Esophagus squamous epithelium (tissue), 4 donors: ENCODE results near the gene SERGEF.

Experiments used
- CTCF ChIP-seq, 6 experiments: fragments of 450-650 bp in 4 of 6; fragments of 200-600 bp in 2 of 6; sonication (generic) in 2 of 6; IDR thresholded peaks; one replicate each; pipeline ENCODE4 v1.5.1; 2016 to 2019; ENCODE audit warnings: antibody characterized with exemption in 6 of 6, mild to moderate bottlenecking in 4 of 6, moderate library complexity in 4 of 6
- POLR2A ChIP-seq, 4 donors: fragments of 450-650 bp; IDR thresholded peaks; one replicate each; pipeline ENCODE4 v1.6.1; 2017; ENCODE audit warnings: antibody characterized with exemption in 4 of 4, mild to moderate bottlenecking in 4 of 4, moderate library complexity in 3 of 4

DNA sequence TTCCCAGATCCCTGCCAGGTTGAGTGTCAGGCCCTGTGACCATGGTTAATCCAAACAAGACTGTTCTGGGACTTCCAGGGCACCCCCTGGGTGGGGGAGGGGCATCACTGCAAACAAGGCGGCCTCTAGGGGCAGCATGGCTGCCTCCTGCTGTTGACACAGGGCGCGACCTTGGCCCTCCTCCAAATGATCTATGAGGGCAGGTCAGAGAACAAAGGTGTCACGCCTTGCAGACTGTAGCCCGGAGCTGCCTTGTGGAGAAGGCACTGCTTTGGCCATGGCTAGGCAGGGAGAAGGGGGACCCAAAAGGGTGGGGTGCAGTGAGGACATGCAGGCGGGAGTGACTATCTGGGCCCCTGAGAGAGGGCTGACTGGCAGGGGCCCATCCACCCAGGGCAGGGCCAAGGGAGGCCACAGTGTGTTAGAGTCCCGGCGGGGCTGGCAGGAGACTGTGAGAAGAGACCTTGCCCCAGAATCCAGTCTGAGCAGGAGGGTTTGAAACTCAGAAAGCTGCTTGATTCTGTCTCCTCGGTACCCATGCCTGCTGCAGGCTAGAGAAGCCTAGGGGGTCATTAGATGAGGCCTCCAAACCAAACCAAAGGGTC, 242.7 kb downstream of the SERGEF start:
- peak in 1 of 6 experiments; percentile 23 for TF ChIP-seq CTCF (IDR thresholded peaks at IDR 0.05)
- no peak for TF ChIP-seq POLR2A (IDR thresholded peaks at IDR 0.05)
